H1 (cell line): ENCODE results near the gene RPL3. TPM values are rescaled to one million over a fixed set of nuclear protein-coding genes. Genes with fewer than 3 reads are reported as not detected.

Experiments
- CTCF ChIA-PET: fragments of 300-600 bp; sonication (Branson Sonifier 250); formaldehyde crosslinking; loops from one replicate; lab custom pipeline; 2021; ENCODE audit not compliant: partially characterized antibody; lab: Charles Lee
- POLR2A ChIA-PET: fragments of 300-600 bp; sonication (Branson Sonifier 250); formaldehyde crosslinking; loops from one replicate; lab custom pipeline; 2021; ENCODE audit warnings: inconsistent platforms; ENCODE audit not compliant: partially characterized antibody; lab: Charles Lee
- DNase-seq, 2 experiments: peaks; one replicate each; pipeline versions ENCODE4 v3.0.0 to v3.0.0-alpha.2; 2010 to 2022; ENCODE audit warnings: low spot score in 2 of 2, low read depth in 1 of 2, mixed read lengths in 1 of 2
- FAIRE-seq: peaks from 2 replicates; lab custom pipeline; 2011; peaks lifted over from hg19 to GRCh38; lab: Jason Lieb, UNC
- H2AFZ ChIP-seq: 2 replicates; pipeline ENCODE4 v1.8.1; 2012; ENCODE audit warnings: low read length, inconsistent platforms
- H2AK5ac ChIP-seq: 2 replicates; pipeline ENCODE4 v1.6.1; 2013; ENCODE audit warnings: low read depth, low read length
- H2BK120ac ChIP-seq: replicated peaks from 2 replicates; pipeline ENCODE3; 2013; ENCODE audit warnings: low read depth, low read length, inconsistent platforms
- H2BK12ac ChIP-seq: 2 replicates; pipeline ENCODE4 v1.6.1; 2013; ENCODE audit warnings: low read depth, low read length
- H2BK15ac ChIP-seq: 2 replicates; pipeline ENCODE4 v1.6.1; 2013; ENCODE audit warnings: low read length
- H2BK20ac ChIP-seq: 2 replicates; pipeline ENCODE4 v1.6.1; 2013; ENCODE audit warnings: low read length
- H2BK5ac ChIP-seq: 2 replicates; pipeline ENCODE4 v1.6.1; 2013; ENCODE audit warnings: low read depth, low read length
- H3K14ac ChIP-seq: 2 replicates; pipeline ENCODE4 v1.6.1; 2013; ENCODE audit warnings: inconsistent platforms; ENCODE audit not compliant: insufficient read length
- H3K18ac ChIP-seq: 2 replicates; pipeline ENCODE4 v1.6.1; 2013; ENCODE audit warnings: low read length; ENCODE audit errors: extremely low read depth
- H3K23ac ChIP-seq: 2 replicates; pipeline ENCODE4 v1.6.1; 2013; ENCODE audit warnings: inconsistent platforms; ENCODE audit not compliant: insufficient read length
- H3K23me2 ChIP-seq: 2 replicates; pipeline ENCODE4 v1.6.1; 2013; ENCODE audit warnings: low read depth, low read length
- H3K27ac ChIP-seq: 2 replicates; pipeline ENCODE4 v1.6.1; 2011; ENCODE audit warnings: low read depth, low read length, inconsistent platforms
- H3K27me3 ChIP-seq, 4 experiments: replicated peaks in 1 of 4; 1 replicate in 1 of 4; 2 replicates in 3 of 4; pipeline versions ENCODE4 v1.6.1 to v1.8.1; 2011 to 2013; ENCODE audit warnings: low read length in 3 of 4, mild to moderate bottlenecking in 3 of 4, inconsistent platforms in 2 of 4, mixed read lengths in 2 of 4, moderate library complexity in 1 of 4; ENCODE audit not compliant: control insufficient read depth in 3 of 4, insufficient read depth in 3 of 4; ENCODE audit errors: extremely low read depth in 1 of 4
- H3K36me3 ChIP-seq, 4 experiments: 2 replicates each; pipeline versions ENCODE4 v1.6.1 to v1.8.1; 2011 to 2013; ENCODE audit warnings: mild to moderate bottlenecking in 4 of 4, low read length in 3 of 4, moderate library complexity in 2 of 4, control low read depth in 1 of 4, inconsistent platforms in 1 of 4; ENCODE audit not compliant: insufficient read depth in 4 of 4, control insufficient read depth in 2 of 4
- H3K4ac ChIP-seq: replicated peaks from 2 replicates; pipeline ENCODE3; 2013; ENCODE audit warnings: low read length, low read depth, mixed read lengths, inconsistent platforms; ENCODE audit not compliant: insufficient read length
- H3K4me1 ChIP-seq, 4 experiments: replicated peaks in 1 of 4; 1 replicate in 1 of 4; 2 replicates in 3 of 4; pipeline versions ENCODE4 v1.6.1 to v1.8.1; 2011 to 2013; ENCODE audit warnings: low read length in 3 of 4, inconsistent platforms in 2 of 4, mixed read lengths in 1 of 4; ENCODE audit not compliant: insufficient read depth in 4 of 4, control insufficient read depth in 3 of 4
- H3K4me2 ChIP-seq, 2 experiments: 2 replicates each; pipeline versions ENCODE4 v1.6.1 to v1.8.1; 2011 to 2013; ENCODE audit warnings: low read depth in 2 of 2, low read length in 2 of 2, control low read depth in 1 of 2, inconsistent platforms in 1 of 2, mild to moderate bottlenecking in 1 of 2; ENCODE audit not compliant: insufficient read depth in 1 of 2
- H3K4me3 ChIP-seq, 4 experiments: fragments of 200-600, 300-600 bp in 1 of 4; sonication (generic), shearing (Covaris generic), sonication (Bioruptor Twin) in 1 of 4; 2 replicates each; pipeline versions ENCODE4 v1.5.1 to v1.8.1; 2011 to 2016; ENCODE audit warnings: low read length in 4 of 4, low read depth in 3 of 4, control low read depth in 2 of 4, inconsistent platforms in 2 of 4, mild to moderate bottlenecking in 2 of 4, mixed read lengths in 1 of 4, moderate library complexity in 1 of 4; ENCODE audit not compliant: insufficient read depth in 2 of 4; ENCODE audit errors: extremely low read depth in 1 of 4
- H3K56ac ChIP-seq: replicated peaks from 2 replicates; pipeline ENCODE3; 2013; ENCODE audit warnings: low read depth, mild to moderate bottlenecking, mixed read lengths, low read length, inconsistent platforms; ENCODE audit not compliant: insufficient read length
- H3K79me1 ChIP-seq: 2 replicates; pipeline ENCODE4 v1.6.1; 2013; ENCODE audit warnings: low read depth, low read length, control low read depth
- H3K79me2 ChIP-seq, 2 experiments: 2 replicates each; pipeline versions ENCODE4 v1.6.1 to v1.8.1; 2012 to 2013; ENCODE audit warnings: low read length in 2 of 2, mild to moderate bottlenecking in 2 of 2, inconsistent platforms in 1 of 2; ENCODE audit not compliant: insufficient read depth in 2 of 2, control insufficient read depth in 1 of 2
- H3K9ac ChIP-seq, 4 experiments: replicated peaks in 1 of 4; 1 replicate in 1 of 4; 2 replicates in 3 of 4; pipeline versions ENCODE4 v1.6.1 to v1.8.1; 2011 to 2013; ENCODE audit warnings: low read depth in 3 of 4, low read length in 3 of 4, control low read depth in 2 of 4, mild to moderate bottlenecking in 2 of 4, moderate library complexity in 2 of 4, inconsistent platforms in 1 of 4; ENCODE audit errors: extremely low read depth in 1 of 4
- H3K9me3 ChIP-seq, 2 experiments: 2 replicates each; pipeline versions ENCODE4 v1.6.1 to v1.8.1; 2012 to 2013; ENCODE audit warnings: mild to moderate bottlenecking in 2 of 2, moderate library complexity in 2 of 2, control low read depth in 1 of 2, inconsistent platforms in 1 of 2, low read depth in 1 of 2, low read length in 1 of 2, mixed read lengths in 1 of 2; ENCODE audit not compliant: insufficient read depth in 2 of 2
- H4K20me1 ChIP-seq, 2 experiments: replicated peaks in 1 of 2; 2 replicates each; pipeline versions ENCODE3 to v1.8.1; 2011 to 2013; ENCODE audit warnings: inconsistent platforms in 2 of 2, low read length in 2 of 2, mild to moderate bottlenecking in 1 of 2; ENCODE audit not compliant: insufficient read depth in 2 of 2, control insufficient read depth in 1 of 2
- H4K5ac ChIP-seq: 2 replicates; pipeline ENCODE4 v1.6.1; 2013; ENCODE audit warnings: low read length, low read depth, mixed read lengths, inconsistent platforms; ENCODE audit not compliant: insufficient read length
- H4K8ac ChIP-seq: 2 replicates; pipeline ENCODE4 v1.8.0; 2013; ENCODE audit warnings: mild to moderate bottlenecking, moderate library complexity, low read length, inconsistent platforms; ENCODE audit not compliant: insufficient read depth; ENCODE audit errors: extremely low read depth
- H4K91ac ChIP-seq: replicated peaks from 2 replicates; pipeline ENCODE3; 2013; ENCODE audit warnings: low read length, mixed read lengths, inconsistent platforms; ENCODE audit not compliant: insufficient read length
- ATF3 ChIP-seq: IDR thresholded peaks from 2 replicates; pipeline ENCODE4 v1.6.1; 2011; ENCODE audit warnings: low read depth, mild to moderate bottlenecking, low read length; ENCODE audit not compliant: insufficient read depth
- CHD1 ChIP-seq: IDR thresholded peaks from 2 replicates; pipeline ENCODE4 v1.6.1; 2012; ENCODE audit warnings: low read depth, low read length, improper control_type of control experiment
- KDM1A ChIP-seq: fragments of 200-600, 300-600 bp; sonication (generic); IDR thresholded peaks from 2 replicates; pipeline ENCODE4 v1.7.1; 2016; ENCODE audit warnings: mild to moderate bottlenecking, low read length, borderline replicate concordance
- NANOG ChIP-seq: IDR thresholded peaks from 2 replicates; pipeline ENCODE4 v1.6.1; 2011; ENCODE audit warnings: low read length, low read depth, mild to moderate bottlenecking, inconsistent platforms; ENCODE audit not compliant: insufficient read depth, poor library complexity, severe bottlenecking
- WGBS, 2 experiments: shearing (Covaris generic) in 1 of 2; methylation state at CpG; one replicate each; pipeline versions ENCODE4 v1.1.6 to v1.1.7; 2013 to 2015; ENCODE audit warnings: low lambda C conversion rate in 2 of 2, mixed read lengths in 2 of 2, inconsistent platforms in 1 of 2, low coverage in 1 of 2, missing lambda C conversion rate in 1 of 2; ENCODE audit not compliant: insufficient replicate concordance in 2 of 2, insufficient coverage in 1 of 2, insufficient read length in 1 of 2; ENCODE audit errors: extremely low coverage in 1 of 2, missing lambda C conversion rate in 1 of 2; 5-methylcytosine and 5-hydroxymethylcytosine counted together
- polyA plus RNA-seq, 7 experiments: library from polyadenylated mRNA; depleted of rRNA in 3 of 7; stranded (reverse) in 5 of 7; unstranded in 2 of 7; fragments of >200 nt in 5 of 7; fragments of 200-250 nt in 2 of 7; gene quantifications; 1 replicate in 5 of 7; 2 replicates in 1 of 7; 4 replicates in 1 of 7; pipeline versions ENCODE4 v1.2.1 to v1.2.3, GENCODE V29; 2011 to 2013; ENCODE audit warnings: missing spikeins in 2 of 7, mixed read lengths in 2 of 7
- total RNA-seq: library from RNA; stranded (reverse); fragmentation: NEBNext Ultra II Directional; extraction: Animal tissue kit (Norgen Biotek cat#: 25700); gene quantifications from 2 replicates; pipeline ENCODE4 v1.2.1, GENCODE V29; 2021

The RPL3 gene
- total and polyA plus RNA-seq, 2 of the 8 experiments (the other 6 are each of a cell fraction or from before 2014, with no cell fraction given) = 2,865 to 5,466 TPM

- H3K79me2 ChIP-seq = no peaks in the 10 kb centered on the region
- H2BK20ac ChIP-seq = no peak overlapping the region
- H4K5ac ChIP-seq = no peak overlapping the region
- H2AFZ ChIP-seq = no peak overlapping the region
- no peaks in the 10 kb centered on the region for H3K27me3 ChIP-seq
- no peak overlapping the region for H2BK120ac ChIP-seq
- FAIRE-seq = no peak
- H3K56ac ChIP-seq = no peak overlapping the region
- no peak overlapping the region for H3K4me2 ChIP-seq
- POLR2A ChIA-PET = interaction anchor here (0.6 to 1.6 kb wide), 3 partner anchors 35 to 271 kb away, joined by 3 to 7 read pairs (median 3); no protein-coding TSS in a partner anchor
- H3K14ac ChIP-seq = no peak overlapping the region
- H3K4me3 ChIP-seq = no peak overlapping the region
- H3K4ac ChIP-seq = no peak overlapping the region
- no peaks in the 10 kb centered on the region for H3K36me3 ChIP-seq
- no peaks in the 10 kb centered on the region for H3K23me2 ChIP-seq
- 95% methylated on average over 17 of the region's 17 CpGs; no CpG with 5 or more reads in 1 of the 2 experiments for WGBS, 2 experiments
- H3K4me1 ChIP-seq = peaks cover 0 to 5% (median 2%) of the 10 kb centered on the region in 4 experiments; a peak in 6 of 7 replicates
- 0 out of 2 replicates have a peak overlapping the region, but pooled peaks have one; percentile 10 for H2BK15ac ChIP-seq
- no peak for DNase-seq
- no peaks in the 10 kb centered on the region for H3K79me1 ChIP-seq
- no peak overlapping the region for H2BK12ac ChIP-seq
- H4K91ac ChIP-seq = no peak overlapping the region
- H4K20me1 ChIP-seq = no peaks in the 10 kb centered on the region
- H3K9ac ChIP-seq = no peak overlapping the region
- H3K18ac ChIP-seq = no peak overlapping the region
- no peak overlapping the region for H2BK5ac ChIP-seq
- CTCF ChIA-PET = interaction anchor here (0.8 to 1.1 kb wide), 3 partner anchors 12 to 124 kb away, joined by 3 to 5 read pairs (median 3); no protein-coding TSS in a partner anchor
- H3K23ac ChIP-seq = no peak overlapping the region
- no peak overlapping the region for H3K27ac ChIP-seq
- H2AK5ac ChIP-seq = no peak overlapping the region
- H3K9me3 ChIP-seq = peaks cover 5 to 7% of the 10 kb centered on the region in 2 experiments; a peak in 2 of 4 replicates
- peak overlapping the region; percentile 74; the same call in 1 of the 2 replicates for H4K8ac ChIP-seq
- TF ChIP-seq NANOG (no peak), CHD1 (no peak), ATF3 (no peak), KDM1A (no peak)
Measured at GRCh38 chr22:39273950-39274887, 45.2 kb downstream of the RPL3 start.
